K562 (cell line): ENCODE data around the gene RACGAP1. TPM values are rescaled to one million over a fixed set of nuclear protein-coding genes. Genes with fewer than 3 reads are reported as not detected.

Experiments used
- CREB3L1 ChIP-seq: fragments of 450-650 bp; IDR thresholded peaks from 2 replicates; pipeline ENCODE4 v1.6.1; 2014; ENCODE audit warnings: low read depth, mild to moderate bottlenecking, moderate library complexity, borderline replicate concordance
- FOXP1 ChIP-seq: sonication (generic); formaldehyde crosslinking; IDR thresholded peaks from 2 replicates; pipeline ENCODE4 v1.8.0; 2022; ENCODE audit warnings: mild to moderate bottlenecking, missing genetic modification reagents
- RBFOX2 ChIP-seq: fragments of 200-400 bp; formaldehyde crosslinking; IDR thresholded peaks from 2 replicates; pipeline ENCODE4 v1.6.1; 2017; ENCODE audit warnings: low read depth, mild to moderate bottlenecking, low read length, moderate library complexity
- RREB1 ChIP-seq: fragments of 250-450 bp; sonication (Bioruptor Pico); IDR thresholded peaks from 2 replicates; pipeline ENCODE4 v1.4.0; 2020
- SAP30 ChIP-seq: fragments of 200-600 bp; sonication (generic); IDR thresholded peaks from 2 replicates; pipeline ENCODE4 v1.6.1; 2012; ENCODE audit warnings: borderline replicate concordance, low read depth, mild to moderate bottlenecking, moderate library complexity, low read length, control low read depth, inconsistent platforms; ENCODE audit not compliant: insufficient read depth, poor library complexity, severe bottlenecking
- XRCC4 ChIP-seq: IDR thresholded peaks from one replicate; pipeline ENCODE4 v1.6.1; 2011; ENCODE audit not compliant: insufficient read depth, insufficient read length; ENCODE audit errors: extremely low read depth
- ZBTB17 ChIP-seq: fragments of 450-650 bp; formaldehyde crosslinking; IDR thresholded peaks from 2 replicates; pipeline ENCODE4 v1.4.0; 2020; ENCODE audit warnings: mild to moderate bottlenecking
- ZC3H4 ChIP-seq: sonication (generic); formaldehyde crosslinking; IDR thresholded peaks from 2 replicates; pipeline ENCODE4 v1.9.0; 2021; ENCODE audit warnings: missing genetic modification reagents, borderline replicate concordance
- ZNF197 ChIP-seq: fragments of 200-800 bp; sonication (Bioruptor generic); IDR thresholded peaks from 2 replicates; pipeline ENCODE4 v1.6.1; 2016; ENCODE audit warnings: low read depth, missing genetic modification characterization, missing compliant biosample characterization
- ZNF644 ChIP-seq: fragments of 200-800 bp; sonication (Bioruptor generic); IDR thresholded peaks from 2 replicates; pipeline ENCODE4 v1.6.1; 2016; ENCODE audit warnings: low read depth, missing genetic modification characterization, missing compliant biosample characterization
- polyA plus RNA-seq, 8 experiments: library from polyadenylated mRNA; depleted of rRNA in 4 of 8; stranded (reverse) in 5 of 8; unstranded in 3 of 8; fragments of >200 nt; fragmentation: Nextera tagmentation in 2 of 8; fragmentation: Illumina TruSeq in 1 of 8; extraction: Ambion mirVana in 2 of 8; extraction: Trizol in 1 of 8; gene quantifications; 2 replicates each; pipeline versions ENCODE4 v1.2.1 to v1.2.3, GENCODE V29; 2011 to 2014; ENCODE audit warnings: inconsistent platforms in 1 of 8, missing spikeins in 1 of 8
- total RNA-seq, 7 experiments: library from RNA; depleted of rRNA in 6 of 7; stranded (reverse); fragments of >200 nt in 6 of 7; fragmentation: Illumina TruSeq in 2 of 7; extraction: Trizol in 2 of 7; gene quantifications; 2 replicates each; pipeline versions ENCODE4 v1.2.1 to v1.2.3, GENCODE V29; 2011 to 2021; ENCODE audit warnings: low replicate concordance in 1 of 7
- TF ChIP-seq, protein P1 (sequence below): sonication (generic); formaldehyde crosslinking; IDR thresholded peaks from 2 replicates; pipeline ENCODE4 v1.8.1; 2023; ENCODE audit warnings: missing genetic modification reagents, mild to moderate bottlenecking, borderline replicate concordance

Gene RACGAP1
- total and polyA plus RNA-seq, 9 of the 15 experiments (the other 6 are each of a cell fraction or from before 2014, with no cell fraction given) = 56.4 to 92.9 (median 71.8) TPM

GRCh38 chr12:50025187-50026059, at the start of gene RACGAP1 (continued):
- peak; percentile 78 for TF ChIP-seq ZNF197 (CRISPR knock-in tag)
- TF ChIP-seq, protein P1, sequence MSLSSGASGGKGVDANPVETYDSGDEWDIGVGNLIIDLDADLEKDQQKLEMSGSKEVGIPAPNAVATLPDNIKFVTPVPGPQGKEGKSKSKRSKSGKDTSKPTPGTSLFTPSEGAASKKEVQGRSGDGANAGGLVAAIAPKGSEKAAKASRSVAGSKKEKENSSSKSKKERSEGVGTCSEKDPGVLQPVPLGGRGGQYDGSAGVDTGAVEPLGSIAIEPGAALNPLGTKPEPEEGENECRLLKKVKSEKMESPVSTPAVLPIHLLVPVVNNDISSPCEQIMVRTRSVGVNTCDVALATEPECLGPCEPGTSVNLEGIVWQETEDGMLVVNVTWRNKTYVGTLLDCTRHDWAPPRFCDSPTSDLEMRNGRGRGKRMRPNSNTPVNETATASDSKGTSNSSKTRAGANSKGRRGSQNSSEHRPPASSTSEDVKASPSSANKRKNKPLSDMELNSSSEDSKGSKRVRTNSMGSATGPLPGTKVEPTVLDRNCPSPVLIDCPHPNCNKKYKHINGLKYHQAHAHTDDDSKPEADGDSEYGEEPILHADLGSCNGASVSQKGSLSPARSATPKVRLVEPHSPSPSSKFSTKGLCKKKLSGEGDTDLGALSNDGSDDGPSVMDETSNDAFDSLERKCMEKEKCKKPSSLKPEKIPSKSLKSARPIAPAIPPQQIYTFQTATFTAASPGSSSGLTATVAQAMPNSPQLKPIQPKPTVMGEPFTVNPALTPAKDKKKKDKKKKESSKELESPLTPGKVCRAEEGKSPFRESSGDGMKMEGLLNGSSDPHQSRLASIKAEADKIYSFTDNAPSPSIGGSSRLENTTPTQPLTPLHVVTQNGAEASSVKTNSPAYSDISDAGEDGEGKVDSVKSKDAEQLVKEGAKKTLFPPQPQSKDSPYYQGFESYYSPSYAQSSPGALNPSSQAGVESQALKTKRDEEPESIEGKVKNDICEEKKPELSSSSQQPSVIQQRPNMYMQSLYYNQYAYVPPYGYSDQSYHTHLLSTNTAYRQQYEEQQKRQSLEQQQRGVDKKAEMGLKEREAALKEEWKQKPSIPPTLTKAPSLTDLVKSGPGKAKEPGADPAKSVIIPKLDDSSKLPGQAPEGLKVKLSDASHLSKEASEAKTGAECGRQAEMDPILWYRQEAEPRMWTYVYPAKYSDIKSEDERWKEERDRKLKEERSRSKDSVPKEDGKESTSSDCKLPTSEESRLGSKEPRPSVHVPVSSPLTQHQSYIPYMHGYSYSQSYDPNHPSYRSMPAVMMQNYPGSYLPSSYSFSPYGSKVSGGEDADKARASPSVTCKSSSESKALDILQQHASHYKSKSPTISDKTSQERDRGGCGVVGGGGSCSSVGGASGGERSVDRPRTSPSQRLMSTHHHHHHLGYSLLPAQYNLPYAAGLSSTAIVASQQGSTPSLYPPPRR (CRISPR knock-in tag) = 0 out of 2 replicates have a peak, but pooled peaks have one; percentile 16
- peak; percentile 59; the same call in 1 of the 2 replicates for TF ChIP-seq FOXP1 (CRISPR knock-in tag)
- peak; percentile 96 for TF ChIP-seq RBFOX2
- TF ChIP-seq CREB3L1 = peak; percentile 70
- TF ChIP-seq ZC3H4 (CRISPR knock-in tag) = no peak
- peak; percentile 88 for TF ChIP-seq SAP30
- no peak for TF ChIP-seq RREB1 (CRISPR knock-in tag)
- TF ChIP-seq ZBTB17 (CRISPR knock-in tag) = peak; percentile 39; the same call in 1 of the 2 replicates
- TF ChIP-seq XRCC4 = no peak
- TF ChIP-seq ZNF644 = peak; percentile 78; the same call in 1 of the 2 replicates
